IMR-90 (cell line): Measurements from ENCODE around the gene SRCIN1. TPM values are rescaled to one million over a fixed set of nuclear protein-coding genes. Genes with fewer than 3 reads are reported as not detected.

Source experiments
- ATAC-seq: fragments of 200-7000 bp; cut with Tn5 transposase; 2 replicates; pipeline ENCODE4 v1.9.1; 2020; ENCODE audit warnings: low read depth, mild to moderate bottlenecking, moderate library complexity
- BruUV-seq: library from RNA; stranded (reverse); fragments of 400-500 nt; replicated peaks from 2 replicates; lab custom pipeline; 2021; lab: Mats Ljungman, UMichigan
- CTCF ChIA-PET: fragments of 300-600 bp; formaldehyde crosslinking; extraction: SDS; loops from one replicate; lab custom pipeline; 2021; ENCODE audit warnings: antibody characterized with exemption; lab: Yijun Ruan, JAX
- POLR2A ChIA-PET: fragments of 300-600 bp; sonication (Branson Sonifier 250); formaldehyde crosslinking; loops from one replicate; lab custom pipeline; 2022; ENCODE audit warnings: antibody characterized with exemption; ENCODE audit not compliant: unreplicated experiment; lab: Charles Lee
- DNase-seq: peaks from one replicate; pipeline ENCODE4 v3.0.0; 2013
- H2AFZ ChIP-seq: replicated peaks from 2 replicates; pipeline ENCODE3; 2013; ENCODE audit warnings: low read length, mild to moderate bottlenecking; ENCODE audit not compliant: poor library complexity
- H2AK5ac ChIP-seq: 2 replicates; pipeline ENCODE4 v1.6.1; 2013; ENCODE audit warnings: low read depth, low read length, inconsistent platforms
- H2AK9ac ChIP-seq: replicated peaks from 2 replicates; pipeline ENCODE3; 2013; ENCODE audit warnings: mild to moderate bottlenecking, low read depth, low read length, moderate library complexity; ENCODE audit not compliant: poor library complexity
- H2BK120ac ChIP-seq: 2 replicates; pipeline ENCODE4 v1.6.1; 2013; ENCODE audit warnings: low read depth, low read length, inconsistent platforms
- H2BK15ac ChIP-seq: 3 replicates; pipeline ENCODE4 v1.6.1; 2013; ENCODE audit warnings: low read depth, low read length, inconsistent platforms
- H2BK20ac ChIP-seq: 2 replicates; pipeline ENCODE4 v1.6.1; 2013; ENCODE audit warnings: low read depth, mild to moderate bottlenecking, inconsistent platforms, low read length, moderate library complexity
- H2BK5ac ChIP-seq: 2 replicates; pipeline ENCODE4 v1.6.1; 2013; ENCODE audit warnings: mild to moderate bottlenecking, low read depth, low read length, inconsistent platforms; ENCODE audit not compliant: poor library complexity, severe bottlenecking
- H3K14ac ChIP-seq: replicated peaks from 2 replicates; pipeline ENCODE4 v1.6.1; 2013; ENCODE audit warnings: low read depth, low read length, inconsistent platforms
- H3K18ac ChIP-seq: 2 replicates; pipeline ENCODE4 v1.6.1; 2013; ENCODE audit warnings: low read depth, low read length, control low read depth
- H3K23ac ChIP-seq: 2 replicates; pipeline ENCODE4 v1.6.1; 2013; ENCODE audit warnings: low read depth, low read length, inconsistent platforms
- H3K27ac ChIP-seq: 2 replicates; pipeline ENCODE4 v1.5.1; 2013; ENCODE audit warnings: mild to moderate bottlenecking, control low read depth, low read length; ENCODE audit not compliant: insufficient read depth
- H3K27me3 ChIP-seq: 2 replicates; pipeline ENCODE4 v1.6.1; 2013; ENCODE audit warnings: low read length; ENCODE audit not compliant: control insufficient read depth, insufficient read depth
- H3K36me3 ChIP-seq: 2 replicates; pipeline ENCODE4 v1.6.1; 2013; ENCODE audit warnings: low read length, mixed read lengths; ENCODE audit not compliant: control insufficient read depth, insufficient read depth
- H3K4ac ChIP-seq: 2 replicates; pipeline ENCODE4 v1.6.1; 2013; ENCODE audit warnings: low read depth, low read length, inconsistent platforms
- H3K4me1 ChIP-seq: 2 replicates; pipeline ENCODE4 v1.6.1; 2013; ENCODE audit warnings: low read length, mixed read lengths; ENCODE audit not compliant: control insufficient read depth, insufficient read depth
- H3K4me2 ChIP-seq: 2 replicates; pipeline ENCODE4 v1.6.1; 2013; ENCODE audit warnings: low read depth, mild to moderate bottlenecking, control low read depth, low read length, moderate library complexity
- H3K4me3 ChIP-seq: 2 replicates; pipeline ENCODE4 v1.5.1; 2013; ENCODE audit warnings: low read depth, mild to moderate bottlenecking, control low read depth, low read length, moderate library complexity; ENCODE audit not compliant: insufficient read depth
- H3K56ac ChIP-seq: 2 replicates; pipeline ENCODE4 v1.6.1; 2013; ENCODE audit warnings: low read length, inconsistent platforms; ENCODE audit not compliant: insufficient read depth; ENCODE audit errors: extremely low read depth
- H3K79me1 ChIP-seq, 2 experiments: 2 replicates each; pipeline ENCODE4 v1.6.1; 2013; ENCODE audit warnings: low read length in 2 of 2, inconsistent platforms in 1 of 2, low read depth in 1 of 2
- H3K9ac ChIP-seq: 2 replicates; pipeline ENCODE4 v1.6.1; 2013; ENCODE audit warnings: low read depth, low read length, control low read depth
- H3K9me1 ChIP-seq: 2 replicates; pipeline ENCODE4 v1.6.1; 2013; ENCODE audit warnings: low read length, inconsistent platforms; ENCODE audit not compliant: insufficient read depth
- H3K9me3 ChIP-seq: 2 replicates; pipeline ENCODE4 v1.6.1; 2013; ENCODE audit warnings: low read length; ENCODE audit not compliant: control insufficient read depth, insufficient read depth
- H4K20me1 ChIP-seq: 2 replicates; pipeline ENCODE4 v1.6.1; 2013; ENCODE audit warnings: low read length, inconsistent platforms; ENCODE audit not compliant: insufficient read depth
- H4K5ac ChIP-seq: 2 replicates; pipeline ENCODE4 v1.6.1; 2013; ENCODE audit warnings: mild to moderate bottlenecking, low read depth, low read length, control low read depth
- H4K8ac ChIP-seq, 2 experiments: 2 replicates each; pipeline ENCODE4 v1.6.1; 2013; ENCODE audit warnings: low read depth in 2 of 2, low read length in 2 of 2, control low read depth in 1 of 2, inconsistent platforms in 1 of 2
- H4K91ac ChIP-seq: 2 replicates; pipeline ENCODE4 v1.6.1; 2013; ENCODE audit warnings: low read depth, low read length, inconsistent platforms; ENCODE audit not compliant: insufficient read depth
- BHLHE40 ChIP-seq: fragments of 150-350 bp; IDR thresholded peaks from 2 replicates; pipeline ENCODE4 v1.6.1; 2016; ENCODE audit warnings: mild to moderate bottlenecking, low read depth, low read length
- CEBPB ChIP-seq: IDR thresholded peaks from 2 replicates; pipeline ENCODE4 v1.6.1; 2012; ENCODE audit warnings: low read depth, low read length, improper control_type of control experiment
- CHD1 ChIP-seq: IDR thresholded peaks from 2 replicates; pipeline ENCODE4 v1.6.1; 2012; ENCODE audit warnings: low read depth, low read length, improper control_type of control experiment
- CTCF ChIP-seq: conservative IDR thresholded peaks from 2 replicates; pipeline ENCODE4 v1.5.1; 2012; ENCODE audit warnings: mild to moderate bottlenecking, low read depth, low read length, improper control_type of control experiment
- ELK1 ChIP-seq: fragments of 150-350 bp; IDR thresholded peaks from 2 replicates; pipeline ENCODE4 v1.6.1; 2016; ENCODE audit warnings: low read depth, mild to moderate bottlenecking, low read length, moderate library complexity, borderline replicate concordance
- FOS ChIP-seq: fragments of 150-350 bp; IDR thresholded peaks from 2 replicates; pipeline ENCODE4 v1.6.1; 2016; ENCODE audit warnings: low read depth, low read length
- MAFK ChIP-seq: IDR thresholded peaks from 2 replicates; pipeline ENCODE4 v1.6.1; 2012; ENCODE audit warnings: low read depth, low read length, improper control_type of control experiment
- MAZ ChIP-seq: IDR thresholded peaks from 2 replicates; pipeline ENCODE4 v1.6.1; 2012; ENCODE audit warnings: low read depth, mild to moderate bottlenecking, low read length, improper control_type of control experiment, moderate library complexity, borderline replicate concordance
- MXI1 ChIP-seq: IDR thresholded peaks from 2 replicates; pipeline ENCODE4 v1.6.1; 2012; ENCODE audit warnings: low read depth, mild to moderate bottlenecking, low read length, moderate library complexity, borderline replicate concordance
- NFE2L2 ChIP-seq: fragments of 150-350 bp; IDR thresholded peaks from 2 replicates; pipeline ENCODE4 v1.6.1; 2016; ENCODE audit warnings: low read depth, mild to moderate bottlenecking, low read length
- POLR2A ChIP-seq: IDR thresholded peaks from 2 replicates; pipeline ENCODE4 v1.6.1; 2012; ENCODE audit warnings: mild to moderate bottlenecking, low read depth, low read length
- RAD21 ChIP-seq: IDR thresholded peaks from 2 replicates; pipeline ENCODE4 v1.6.1; 2012; ENCODE audit warnings: low read length, improper control_type of control experiment
- RCOR1 ChIP-seq: IDR thresholded peaks from 2 replicates; pipeline ENCODE4 v1.6.1; 2012; ENCODE audit warnings: mild to moderate bottlenecking, low read length, improper control_type of control experiment; ENCODE audit not compliant: insufficient replicate concordance
- RFX5 ChIP-seq: IDR thresholded peaks from 2 replicates; pipeline ENCODE4 v1.8.0; 2012; ENCODE audit warnings: low read depth, mild to moderate bottlenecking, low read length, moderate library complexity
- SMC3 ChIP-seq: fragments of 150-350 bp; IDR thresholded peaks from 2 replicates; pipeline ENCODE4 v1.6.1; 2016; ENCODE audit warnings: low read depth, mild to moderate bottlenecking, antibody characterized with exemption, low read length, moderate library complexity
- WGBS, 2 experiments: methylation state at CpG; one replicate each; pipeline versions ENCODE4 v1.1.5 to v1.1.7; 2013; ENCODE audit warnings: missing lambda C conversion rate in 2 of 2; ENCODE audit not compliant: insufficient read length in 1 of 2; ENCODE audit errors: extremely low coverage in 2 of 2; 5-methylcytosine and 5-hydroxymethylcytosine counted together
- dilution Hi-C: fragments of 300-500 bp; cut with HindIII; formaldehyde crosslinking; loops from one replicate; pipeline ENCODE4 v1.14.3; 2018; ENCODE audit warnings: low sequenced_read_pairs; ENCODE audit not compliant: unreplicated experiment
- in situ Hi-C: fragments of 300-500 bp; cut with MboI; formaldehyde crosslinking; loops from 3 replicates; pipeline ENCODE4 v1.14.3; 2019; ENCODE audit warnings: low sequenced_read_pairs, inconsistent platforms, mixed read lengths
- intact Hi-C: fragments of 100-400 bp; cut with micrococcal nuclease; formaldehyde crosslinking; loops from 2 replicates; pipeline ENCODE4 v1.10.0; 2022
- polyA plus RNA-seq, 3 experiments: library from polyadenylated mRNA; depleted of rRNA; stranded (reverse); fragments of >200 nt; gene quantifications; 2 replicates each; pipeline ENCODE4 v1.2.3, GENCODE V29; 2012; ENCODE audit warnings: low replicate concordance in 1 of 3
- total RNA-seq: library from RNA; depleted of rRNA; stranded (reverse); fragments of >200 nt; gene quantifications from 2 replicates; pipeline ENCODE4 v1.2.3, GENCODE V29; 2012
- TF ChIP-seq, protein P1 (sequence below): fragments of 150-350 bp; IDR thresholded peaks from 2 replicates; pipeline ENCODE4 v1.6.1; 2017; ENCODE audit warnings: mild to moderate bottlenecking, antibody characterized with exemption, low read length, low read depth

SRCIN1 gene
- total and polyA plus RNA-seq, 2 of the 4 experiments (the other 2 are of a cell fraction): not detected

DNA sequence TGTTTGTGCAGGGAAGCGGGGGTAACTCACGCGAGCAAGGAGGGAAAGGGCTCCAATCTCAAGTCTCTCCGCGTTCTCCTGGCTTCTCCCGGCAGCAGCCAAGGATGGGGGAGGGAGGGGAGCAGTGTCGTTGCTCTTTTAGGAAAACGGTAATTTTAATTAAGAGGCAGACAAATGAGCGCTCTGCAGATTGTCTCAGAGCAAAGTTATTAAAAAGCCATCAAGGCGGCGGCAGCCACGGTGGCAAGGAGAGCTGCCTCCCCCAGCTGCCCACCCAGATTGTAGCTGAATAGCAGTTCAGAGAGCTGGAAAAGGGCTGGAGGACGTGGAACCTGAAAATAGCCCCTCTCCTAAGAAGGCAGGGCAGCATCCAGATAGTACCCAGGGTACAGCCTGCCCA, 11.6 kb downstream of the SRCIN1 start:
- Histone ChIP-seq H2AFZ (no peak overlapping the region), H3K14ac (no peak overlapping the region), H2BK20ac (no peak overlapping the region), H4K5ac (no peak overlapping the region), H2BK5ac (no peak overlapping the region), H4K20me1 (no peaks in the 10 kb centered on the region), H3K4ac (no peak overlapping the region), H2BK120ac (no peak overlapping the region), H3K56ac (no peak overlapping the region), H3K9me3 (no peaks in the 10 kb centered on the region), H2AK5ac (no peak overlapping the region), H4K91ac (no peak overlapping the region), H4K8ac (no peak overlapping the region), H3K23ac (no peak overlapping the region), H3K18ac (no peak overlapping the region), H3K27me3 (peaks cover 96% of the 10 kb centered on the region), H2AK9ac (no peak overlapping the region), H2BK15ac (no peak overlapping the region), H3K36me3 (no peaks in the 10 kb centered on the region), H3K79me1 (no peaks in the 10 kb centered on the region), H3K4me3 (no peak overlapping the region), H3K4me2 (no peak overlapping the region), H3K4me1 (no peaks in the 10 kb centered on the region), H3K27ac (no peak overlapping the region), H3K9me1 (no peaks in the 10 kb centered on the region), H3K9ac (no peak overlapping the region)
- intact Hi-C loops (no loop called here), in situ Hi-C loops (no loop called here), dilution Hi-C loops (no loop called here)
- ChIA-PET CTCF (no interaction called here), POLR2A (no interaction called here)
- 20% methylated on average over 2 of the region's 13 CpGs; no CpG with 5 or more reads in 1 of the 2 experiments for WGBS, 2 experiments
- no peak for ATAC-seq
- TF ChIP-seq MXI1 (no peak), NFE2L2 (no peak), POLR2A (no peak), CEBPB (no peak), CHD1 (no peak), ELK1 (no peak), RAD21 (no peak), RCOR1 (no peak), BHLHE40 (no peak), MAZ (no peak), MAFK (no peak), SMC3 (no peak), FOS (no peak), CTCF (no peak), RFX5 (no peak)
- TF ChIP-seq, protein P1, sequence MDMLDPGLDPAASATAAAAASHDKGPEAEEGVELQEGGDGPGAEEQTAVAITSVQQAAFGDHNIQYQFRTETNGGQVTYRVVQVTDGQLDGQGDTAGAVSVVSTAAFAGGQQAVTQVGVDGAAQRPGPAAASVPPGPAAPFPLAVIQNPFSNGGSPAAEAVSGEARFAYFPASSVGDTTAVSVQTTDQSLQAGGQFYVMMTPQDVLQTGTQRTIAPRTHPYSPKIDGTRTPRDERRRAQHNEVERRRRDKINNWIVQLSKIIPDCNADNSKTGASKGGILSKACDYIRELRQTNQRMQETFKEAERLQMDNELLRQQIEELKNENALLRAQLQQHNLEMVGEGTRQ: no peak
- no TSS peak for BruUV-seq
- DNase-seq: no peak
